GM23248 (cell line): ENCODE data around the gene MRPL24. TPM values are rescaled to one million over a fixed set of nuclear protein-coding genes. Genes with fewer than 3 reads are reported as not detected.

ENCODE experiments used
- DNase-seq: peaks from one replicate; pipeline ENCODE4 v3.0.0-alpha.2; 2015
- H2AFZ ChIP-seq: fragments of 200-600 bp; sonication (generic); 2 replicates; pipeline ENCODE4 v1.6.1; 2016; ENCODE audit warnings: antibody characterized with exemption
- H3F3A ChIP-seq: fragments of 200-600 bp; sonication (generic); 2 replicates; pipeline ENCODE4 v1.6.1; 2016; ENCODE audit warnings: mild to moderate bottlenecking, antibody characterized with exemption, mixed run types; ENCODE audit not compliant: insufficient read depth
- H3K27ac ChIP-seq: fragments of 200-600 bp; sonication (generic); 2 replicates; pipeline ENCODE4 v1.5.1; 2016; ENCODE audit warnings: mild to moderate bottlenecking
- H3K27me3 ChIP-seq: fragments of 200-600 bp; sonication (generic); replicated peaks from 2 replicates; pipeline ENCODE4 v1.6.1; 2016; ENCODE audit warnings: mild to moderate bottlenecking; ENCODE audit not compliant: insufficient read depth
- H3K36me3 ChIP-seq: fragments of 200-600 bp; sonication (generic); 2 replicates; pipeline ENCODE4 v1.6.1; 2016; ENCODE audit warnings: low read depth, mild to moderate bottlenecking
- H3K4me1 ChIP-seq: fragments of 200-600 bp; sonication (generic); 2 replicates; pipeline ENCODE4 v1.6.1; 2016; ENCODE audit warnings: mild to moderate bottlenecking; ENCODE audit not compliant: insufficient read depth
- H3K4me2 ChIP-seq: fragments of 200-600 bp; sonication (generic); one replicate; pipeline ENCODE4 v1.6.1; 2016; ENCODE audit warnings: mild to moderate bottlenecking; ENCODE audit not compliant: unreplicated experiment
- H3K4me3 ChIP-seq: fragments of 200-600 bp; sonication (generic); 2 replicates; pipeline ENCODE4 v1.5.1; 2016; ENCODE audit warnings: mild to moderate bottlenecking
- H3K79me2 ChIP-seq: fragments of 200-600 bp; sonication (generic); 2 replicates; pipeline ENCODE4 v1.6.1; 2016; ENCODE audit warnings: mild to moderate bottlenecking; ENCODE audit not compliant: insufficient read depth
- H3K9ac ChIP-seq: fragments of 200-600 bp; sonication (generic); 2 replicates; pipeline ENCODE4 v1.6.1; 2016; ENCODE audit warnings: mild to moderate bottlenecking
- H3K9me2 ChIP-seq: fragments of 200-600 bp; sonication (generic); 2 replicates; pipeline ENCODE4 v1.6.1; 2016; ENCODE audit warnings: mixed run types, mild to moderate bottlenecking, moderate library complexity; ENCODE audit not compliant: insufficient read depth
- H3K9me3 ChIP-seq: fragments of 200-600 bp; sonication (generic); one replicate; pipeline ENCODE4 v1.6.1; 2017; ENCODE audit warnings: low read depth
- H4K20me1 ChIP-seq: fragments of 200-600 bp; sonication (generic); 2 replicates; pipeline ENCODE4 v1.6.0; 2016; ENCODE audit not compliant: insufficient read depth
- EZH2 ChIP-seq: fragments of 200-600 bp; sonication (generic); IDR thresholded peaks from 2 replicates; pipeline ENCODE4 v1.6.1; 2018; ENCODE audit warnings: antibody characterized with exemption, mild to moderate bottlenecking; ENCODE audit not compliant: insufficient read depth, poor library complexity, severe bottlenecking
- EZH2phosphoT487 ChIP-seq: fragments of 200-600 bp; sonication (generic); IDR thresholded peaks from 2 replicates; pipeline ENCODE4 v1.6.1; 2018; ENCODE audit warnings: antibody characterized with exemption, moderate library complexity, mild to moderate bottlenecking, low read depth; ENCODE audit not compliant: insufficient read depth
- WGBS, 2 experiments: methylation state at CpG; one replicate each; pipeline ENCODE4 v1.1.6; 2015 to 2017; ENCODE audit warnings: low lambda C conversion rate in 2 of 2, low coverage in 1 of 2; ENCODE audit errors: missing lambda C conversion rate in 2 of 2; 5-methylcytosine and 5-hydroxymethylcytosine counted together
- in situ Hi-C: fragments of 300-500 bp; cut with MboI; formaldehyde crosslinking; loops from 2 replicates; pipeline ENCODE4 v1.15.0; 2020
- polyA plus RNA-seq: library from polyadenylated mRNA; unstranded; fragments of >200 nt; fragmentation: Nextera tagmentation; extraction: Ambion mirVana; gene quantifications from 2 replicates; pipeline ENCODE4 v1.2.1, GENCODE V29; 2016
- total RNA-seq: library from RNA; depleted of rRNA; stranded (reverse); fragments of >200 nt; shearing (Covaris generic); gene quantifications from 2 replicates; pipeline ENCODE4 v1.2.3, GENCODE V29; 2014

Gene MRPL24
- total and polyA plus RNA-seq, 2 experiments from 2014 or later: 55.7 to 93.7 TPM

- Histone ChIP-seq H3K79me2 (peaks cover 64% of the 10 kb centered on the region), H3F3A (peaks cover 27% of the 10 kb centered on the region), H3K27me3 (no peaks in the 10 kb centered on the region), H4K20me1 (no peaks in the 10 kb centered on the region), H3K9me2 (no peaks in the 10 kb centered on the region), H3K36me3 (no peaks in the 10 kb centered on the region), H3K9me3 (no peaks in the 10 kb centered on the region), H3K4me2 (no peak overlapping the region), H3K27ac (no peak overlapping the region), H3K4me1 (peaks cover 11% of the 10 kb centered on the region), H2AFZ (no peak overlapping the region), H3K9ac (no peak overlapping the region), H3K4me3 (no peak overlapping the region)
- WGBS, 2 experiments: 75 to 79% methylated on average over 8 of the region's 8 CpGs
- TF ChIP-seq EZH2phosphoT487: no peak
- TF ChIP-seq EZH2: no peak
- no peak for DNase-seq
- in situ Hi-C loops: no loop called here
These were observed 13.3 kb upstream of the MRPL24 start for GRCh38 chr1:156754219-156754618.

- peak; percentile 46 for DNase-seq
- Histone ChIP-seq H2AFZ (peak overlapping the region; percentile 78), H3K27ac (peak overlapping the region; percentile 100), H3K4me3 (peak overlapping the region; percentile 78), H3K27me3 (no peaks in the 10 kb centered on the region), H3K9ac (peak overlapping the region; percentile 97), H4K20me1 (no peaks in the 10 kb centered on the region), H3K9me2 (no peaks in the 10 kb centered on the region), H3K9me3 (no peaks in the 10 kb centered on the region), H3F3A (peaks cover 33% of the 10 kb centered on the region), H3K36me3 (no peaks in the 10 kb centered on the region), H3K4me1 (peaks cover 22% of the 10 kb centered on the region), H3K4me2 (peak overlapping the region; percentile 94), H3K79me2 (peaks cover 76% of the 10 kb centered on the region)
- WGBS, 2 experiments: 0 to 8% methylated on average over 1 of the region's 1 CpG
- TF ChIP-seq EZH2phosphoT487 (no peak), EZH2 (no peak)
- in situ Hi-C loops: no loop called here
These were observed 12.1 kb upstream of the MRPL24 start for GRCh38 chr1:156752843-156753482.

GRCh38 chr1:156751757-156752481 is 11.0 kb upstream of the MRPL24 start:
- DNase-seq: peak; percentile 98
- peaks cover 39% of the 10 kb centered on the region for H3F3A ChIP-seq
- peak overlapping the region; percentile 97 for H3K9ac ChIP-seq
- no peaks in the 10 kb centered on the region for H3K9me3 ChIP-seq
- no peaks in the 10 kb centered on the region for H3K36me3 ChIP-seq
- H3K4me2 ChIP-seq: peak overlapping the region; percentile 94
- H3K9me2 ChIP-seq: no peaks in the 10 kb centered on the region
- WGBS, 2 experiments: 1% methylated on average over 44 to 68 of the region's 68 CpGs
- in situ Hi-C loops: no loop called here
- TF ChIP-seq EZH2 (no peak), EZH2phosphoT487 (no peak)
- H3K4me3 ChIP-seq: peak overlapping the region; percentile 78
- peak overlapping the region; percentile 78 for H2AFZ ChIP-seq
- H3K79me2 ChIP-seq: peaks cover 82% of the 10 kb centered on the region
- no peaks in the 10 kb centered on the region for H3K27me3 ChIP-seq
- peak overlapping the region; percentile 100 for H3K27ac ChIP-seq
- no peaks in the 10 kb centered on the region for H4K20me1 ChIP-seq
- H3K4me1 ChIP-seq: peaks cover 31% of the 10 kb centered on the region

GRCh38 chr1:156751451-156751756 is 10.5 kb upstream of the MRPL24 start, which contains the start of gene HDGF:
Gene HDGF, minus strand, starts transcription at chr1:156751675. Its CDS starts 246 bp downstream, at chr1:156751429.
- peaks cover 85% of the 10 kb centered on the region for H3K79me2 ChIP-seq
- 0 to 2% methylated on average over 41 to 48 of the region's 48 CpGs for WGBS, 2 experiments
- peak within 1 kb of the TSS; percentile 96 for H3K4me2 ChIP-seq
- peak within 1 kb of the TSS; percentile 78 for H3K4me3 ChIP-seq
- peak within 1 kb of the TSS; percentile 100 for H3K27ac ChIP-seq
- H3K9me3 ChIP-seq: no peaks in the 10 kb centered on the region
- H3K9ac ChIP-seq: peak within 1 kb of the TSS; percentile 97
- in situ Hi-C loops: no loop called here
- peaks cover 31% of the 10 kb centered on the region for H3K4me1 ChIP-seq
- no peak for DNase-seq
- no peaks in the 10 kb centered on the region for H3K9me2 ChIP-seq
- no peaks in the 10 kb centered on the region for H3K27me3 ChIP-seq
- H3F3A ChIP-seq: peaks cover 39% of the 10 kb centered on the region
- H3K36me3 ChIP-seq: no peaks in the 10 kb centered on the region
- TF ChIP-seq EZH2 (no peak), EZH2phosphoT487 (no peak)
- H2AFZ ChIP-seq: peak within 1 kb of the TSS; percentile 78
- no peaks in the 10 kb centered on the region for H4K20me1 ChIP-seq
